ENCODE measurements around the gene FAM9C.

Gene FAM9C

DNA sequence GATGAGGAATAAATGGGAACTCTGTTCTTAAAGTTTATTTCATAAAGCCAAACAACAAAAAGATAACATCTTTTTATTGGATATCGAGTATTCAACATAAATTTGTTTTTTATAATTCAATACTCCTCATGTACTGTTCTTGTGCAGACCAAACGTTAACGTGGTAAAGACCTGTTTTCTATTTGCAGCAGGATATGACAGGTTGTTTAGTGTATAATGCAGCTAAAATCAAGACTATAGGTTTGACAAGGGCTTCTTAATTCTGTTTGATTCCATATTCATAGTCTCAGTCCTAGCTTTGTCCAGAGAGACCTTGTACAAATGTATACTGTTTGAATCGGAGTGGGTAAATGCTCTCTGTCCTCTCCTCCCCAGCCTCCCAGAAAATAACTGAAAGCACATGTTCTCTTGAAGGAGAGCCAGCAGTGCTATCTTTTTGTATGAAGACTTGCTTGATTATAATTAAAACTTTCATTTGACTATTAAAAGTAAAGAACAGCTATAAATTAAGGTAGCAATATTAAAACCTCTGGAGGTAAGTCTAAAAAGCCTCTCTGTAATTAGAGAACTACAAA, 51.8 kb downstream of the FAM9C start:
- Histone ChIP-seq H3K9me2 (replicated peaks; ENCODE audit: insufficient read depth, low read length) (no peaks in the 10 kb centered on the region), H3K4me2 (ENCODE audit: low read depth, low read length, poor library complexity, severe bottlenecking) (no peak overlapping the region), H3K27ac (ENCODE audit: low read depth, low read length) (no peak overlapping the region), H3K9ac (ENCODE audit: low read length) (no peak overlapping the region), H2AFZ (ENCODE audit: low read depth, low read length, severe bottlenecking) (no peak overlapping the region), H3K9me3 (ENCODE audit: insufficient read depth, low read length) (no peaks in the 10 kb centered on the region), H3K36me3 (ENCODE audit: low read length) (no peaks in the 10 kb centered on the region), H3K4me3 (ENCODE audit: insufficient read depth, low read length, poor library complexity, severe bottlenecking) (no peak overlapping the region), H3K79me2 (ENCODE audit: insufficient read depth, low read length) (no peaks in the 10 kb centered on the region), H3K27me3 (ENCODE audit: low read length) (no peaks in the 10 kb centered on the region), H4K20me1 (ENCODE audit: low read depth, low read length) (no peaks in the 10 kb centered on the region), H3F3A (ENCODE audit: insufficient read depth) (no peaks in the 10 kb centered on the region)
- TF ChIP-seq EZH2phosphoT487 (conservative IDR thresholded peaks at IDR 0.05; ENCODE audit: low read length) (no peak), CTCF (IDR thresholded peaks at IDR 0.05; ENCODE audit: insufficient read depth, low read length, poor library complexity, severe bottlenecking) (no peak)

DNA sequence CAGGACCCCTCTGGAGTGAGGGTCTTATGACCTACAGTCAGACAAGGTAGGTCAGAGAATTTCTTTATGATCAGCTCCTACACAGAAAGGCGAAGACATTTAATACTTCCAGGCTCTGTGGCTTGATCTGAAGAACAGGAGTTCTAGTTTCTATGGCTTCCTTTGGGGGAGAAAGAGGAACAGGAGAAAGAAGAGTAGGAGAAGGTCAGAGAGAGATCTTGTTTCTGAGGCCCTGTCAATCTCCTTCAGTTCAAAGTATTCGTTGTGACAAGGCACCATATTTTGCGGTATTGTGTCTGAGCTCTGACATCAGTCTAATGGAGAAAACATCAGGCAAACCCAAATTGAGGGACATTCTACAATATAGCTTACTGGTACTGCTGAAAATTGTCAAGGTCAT, 52.8 kb downstream of the FAM9C start:
- Histone ChIP-seq H3F3A (ENCODE audit: insufficient read depth) (no peaks in the 10 kb centered on the region), H4K20me1 (ENCODE audit: low read depth, low read length) (no peaks in the 10 kb centered on the region), H3K36me3 (ENCODE audit: low read length) (no peaks in the 10 kb centered on the region), H3K27ac (ENCODE audit: low read depth, low read length) (no peak overlapping the region), H3K9ac (ENCODE audit: low read length) (no peak overlapping the region), H3K79me2 (ENCODE audit: insufficient read depth, low read length) (no peaks in the 10 kb centered on the region), H3K9me3 (ENCODE audit: insufficient read depth, low read length) (no peaks in the 10 kb centered on the region), H2AFZ (ENCODE audit: low read depth, low read length, severe bottlenecking) (no peak overlapping the region), H3K4me2 (ENCODE audit: low read depth, low read length, poor library complexity, severe bottlenecking) (no peak overlapping the region), H3K9me2 (replicated peaks; ENCODE audit: insufficient read depth, low read length) (no peaks in the 10 kb centered on the region), H3K4me3 (ENCODE audit: insufficient read depth, low read length, poor library complexity, severe bottlenecking) (no peak overlapping the region), H3K27me3 (ENCODE audit: low read length) (no peaks in the 10 kb centered on the region)
- no peak for TF ChIP-seq EZH2phosphoT487 (conservative IDR thresholded peaks at IDR 0.05; ENCODE audit: low read length)
- no peak for TF ChIP-seq CTCF (IDR thresholded peaks at IDR 0.05; ENCODE audit: insufficient read depth, low read length, poor library complexity, severe bottlenecking)

DNA sequence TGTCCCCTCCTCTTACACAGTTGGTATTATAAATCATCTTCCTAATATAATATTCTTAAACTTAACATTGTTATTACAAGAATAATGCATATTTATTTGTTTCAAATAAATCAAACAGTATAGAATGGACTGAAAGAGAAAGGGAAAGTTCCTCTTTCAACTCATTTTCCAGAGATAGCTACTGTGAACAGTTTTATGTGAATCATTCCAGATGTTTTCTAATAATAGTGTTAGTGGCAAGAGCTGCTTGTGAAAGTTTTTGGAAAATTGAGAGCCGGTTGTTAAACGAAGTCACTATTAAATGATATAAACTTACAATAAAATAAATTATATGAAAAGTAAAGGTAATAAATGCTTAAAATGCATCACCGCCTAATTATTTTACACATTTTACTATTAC, 55.0 kb downstream of the FAM9C start:
- Histone ChIP-seq H3K36me3 (ENCODE audit: low read length) (no peaks in the 10 kb centered on the region), H4K20me1 (ENCODE audit: low read depth, low read length) (no peaks in the 10 kb centered on the region), H3K9me2 (replicated peaks; ENCODE audit: insufficient read depth, low read length) (no peaks in the 10 kb centered on the region), H3K27me3 (ENCODE audit: low read length) (no peaks in the 10 kb centered on the region), H3K27ac (ENCODE audit: low read depth, low read length) (no peak overlapping the region), H3K79me2 (ENCODE audit: insufficient read depth, low read length) (no peaks in the 10 kb centered on the region), H2AFZ (ENCODE audit: low read depth, low read length, severe bottlenecking) (no peak overlapping the region), H3K9ac (ENCODE audit: low read length) (no peak overlapping the region), H3K4me2 (ENCODE audit: low read depth, low read length, poor library complexity, severe bottlenecking) (no peak overlapping the region), H3K4me3 (ENCODE audit: insufficient read depth, low read length, poor library complexity, severe bottlenecking) (no peak overlapping the region), H3F3A (ENCODE audit: insufficient read depth) (no peaks in the 10 kb centered on the region), H3K9me3 (ENCODE audit: insufficient read depth, low read length) (no peaks in the 10 kb centered on the region)
- TF ChIP-seq CTCF (IDR thresholded peaks at IDR 0.05; ENCODE audit: insufficient read depth, low read length, poor library complexity, severe bottlenecking), result no peak
- no peak for TF ChIP-seq EZH2phosphoT487 (conservative IDR thresholded peaks at IDR 0.05; ENCODE audit: low read length)
